ENCODE measurements around the gene WNT8B.

WNT8B gene

GRCh38 chr10:100483876-100484666, 21.3 kb downstream of the WNT8B start (continued):
- TF ChIP-seq, protein P1, sequence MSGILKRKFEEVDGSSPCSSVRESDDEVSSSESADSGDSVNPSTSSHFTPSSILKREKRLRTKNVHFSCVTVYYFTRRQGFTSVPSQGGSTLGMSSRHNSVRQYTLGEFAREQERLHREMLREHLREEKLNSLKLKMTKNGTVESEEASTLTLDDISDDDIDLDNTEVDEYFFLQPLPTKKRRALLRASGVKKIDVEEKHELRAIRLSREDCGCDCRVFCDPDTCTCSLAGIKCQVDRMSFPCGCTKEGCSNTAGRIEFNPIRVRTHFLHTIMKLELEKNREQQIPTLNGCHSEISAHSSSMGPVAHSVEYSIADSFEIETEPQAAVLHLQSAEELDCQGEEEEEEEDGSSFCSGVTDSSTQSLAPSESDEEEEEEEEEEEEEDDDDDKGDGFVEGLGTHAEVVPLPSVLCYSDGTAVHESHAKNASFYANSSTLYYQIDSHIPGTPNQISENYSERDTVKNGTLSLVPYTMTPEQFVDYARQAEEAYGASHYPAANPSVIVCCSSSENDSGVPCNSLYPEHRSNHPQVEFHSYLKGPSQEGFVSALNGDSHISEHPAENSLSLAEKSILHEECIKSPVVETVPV (CRISPR knock-in tag; IDR thresholded peaks at IDR 0.05), result no peak
- no peak for TF ChIP-seq TSHZ2 (CRISPR knock-in tag; IDR thresholded peaks at IDR 0.05)

- TF ChIP-seq, protein P1 (CRISPR knock-in tag; IDR thresholded peaks at IDR 0.05), result no peak
- TF ChIP-seq RARB (CRISPR knock-in tag; IDR thresholded peaks at IDR 0.05) (no peak), CSDC2 (CRISPR knock-in tag; IDR thresholded peaks at IDR 0.05) (no peak), POU6F1 (CRISPR knock-in tag; IDR thresholded peaks at IDR 0.05; ENCODE audit: borderline replicate concordance, low read depth) (no peak), CREB5 (CRISPR knock-in tag; IDR thresholded peaks at IDR 0.05; ENCODE audit: low read depth) (no peak), ZFP3 (CRISPR knock-in tag; IDR thresholded peaks at IDR 0.05) (no peak), TOX (CRISPR knock-in tag; IDR thresholded peaks at IDR 0.05; ENCODE audit: borderline replicate concordance) (no peak), ZNF70 (CRISPR knock-in tag; IDR thresholded peaks at IDR 0.05) (no peak), ISL1 (CRISPR knock-in tag; IDR thresholded peaks at IDR 0.05) (no peak), BACH2 (CRISPR knock-in tag; IDR thresholded peaks at IDR 0.05; ENCODE audit: borderline replicate concordance) (no peak), ZNF8 (CRISPR knock-in tag; IDR thresholded peaks at IDR 0.05) (no peak), PATZ1 (CRISPR knock-in tag; IDR thresholded peaks at IDR 0.05; ENCODE audit: borderline replicate concordance) (no peak), ESRRG (CRISPR knock-in tag; IDR thresholded peaks at IDR 0.05) (no peak), TSHZ2 (CRISPR knock-in tag; IDR thresholded peaks at IDR 0.05) (no peak), PPARA (CRISPR knock-in tag; IDR thresholded peaks at IDR 0.05; ENCODE audit: borderline replicate concordance) (no peak), ZNF565 (CRISPR knock-in tag; conservative IDR thresholded peaks at IDR 0.05; ENCODE audit: low read depth) (no peak), ARNTL (CRISPR knock-in tag; IDR thresholded peaks at IDR 0.05; ENCODE audit: borderline replicate concordance, low read depth) (no peak), ZFP30 (CRISPR knock-in tag; IDR thresholded peaks at IDR 0.05) (no peak), SNAI2 (CRISPR knock-in tag; IDR thresholded peaks at IDR 0.05) (no peak)
- ATAC-seq, result no peak
Measured at GRCh38 chr10:100485366-100485765, 22.6 kb downstream of the WNT8B start.
